ELR (cell line): ENCODE measurements around the gene AQP5.

ENCODE experiments used
- DNase-seq: peaks from one replicate; pipeline ENCODE4 v3.0.0-alpha.2; 2015; ENCODE audit warnings: low read depth

The AQP5 gene

DNA sequence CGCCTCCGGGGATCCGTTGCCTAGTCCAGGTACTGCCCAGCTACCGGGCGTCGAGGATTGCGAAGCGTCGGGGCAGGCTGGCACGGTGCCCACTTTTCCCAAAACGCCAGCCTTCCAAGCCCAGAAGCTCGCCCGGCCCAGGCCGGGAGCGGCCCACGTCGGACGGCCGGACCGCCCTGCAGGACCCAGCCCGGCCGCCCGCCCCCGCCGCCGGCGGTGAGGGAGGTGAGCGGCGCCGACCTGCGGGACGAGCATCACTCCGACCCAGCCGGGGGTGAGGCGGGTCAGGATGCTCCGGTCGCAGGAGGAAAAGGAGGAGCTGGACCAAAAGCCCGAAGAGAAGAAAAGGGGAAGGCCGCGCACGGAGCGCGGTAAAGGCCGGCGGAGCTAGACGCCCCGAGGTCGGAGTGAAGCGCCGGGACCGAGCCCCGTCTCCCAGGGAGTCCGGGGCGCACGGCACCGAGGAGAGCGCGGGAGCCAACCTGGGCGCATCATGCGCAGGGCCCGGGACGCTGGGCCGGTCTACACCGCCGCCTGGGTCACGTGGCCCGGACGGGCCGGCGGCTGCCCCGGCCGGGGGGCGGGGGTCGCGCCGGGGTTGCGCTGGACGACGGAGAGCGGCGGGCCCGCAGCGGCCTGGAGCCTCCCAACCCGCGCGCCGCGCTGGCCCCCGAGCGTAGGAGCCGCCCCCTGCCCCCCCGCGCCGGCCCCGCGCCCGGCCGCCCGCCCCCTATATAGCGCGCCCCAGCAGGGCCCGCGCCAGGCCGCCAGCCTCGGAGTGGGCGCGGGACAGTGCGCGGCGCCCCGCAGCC, at the start of gene AQP5:
AQP5 (plus strand) TSS at position 762 of the 812 bp plus-strand sequence. CDS start 146 bp downstream, outside the sequence.
- no peak for DNase-seq

DNA sequence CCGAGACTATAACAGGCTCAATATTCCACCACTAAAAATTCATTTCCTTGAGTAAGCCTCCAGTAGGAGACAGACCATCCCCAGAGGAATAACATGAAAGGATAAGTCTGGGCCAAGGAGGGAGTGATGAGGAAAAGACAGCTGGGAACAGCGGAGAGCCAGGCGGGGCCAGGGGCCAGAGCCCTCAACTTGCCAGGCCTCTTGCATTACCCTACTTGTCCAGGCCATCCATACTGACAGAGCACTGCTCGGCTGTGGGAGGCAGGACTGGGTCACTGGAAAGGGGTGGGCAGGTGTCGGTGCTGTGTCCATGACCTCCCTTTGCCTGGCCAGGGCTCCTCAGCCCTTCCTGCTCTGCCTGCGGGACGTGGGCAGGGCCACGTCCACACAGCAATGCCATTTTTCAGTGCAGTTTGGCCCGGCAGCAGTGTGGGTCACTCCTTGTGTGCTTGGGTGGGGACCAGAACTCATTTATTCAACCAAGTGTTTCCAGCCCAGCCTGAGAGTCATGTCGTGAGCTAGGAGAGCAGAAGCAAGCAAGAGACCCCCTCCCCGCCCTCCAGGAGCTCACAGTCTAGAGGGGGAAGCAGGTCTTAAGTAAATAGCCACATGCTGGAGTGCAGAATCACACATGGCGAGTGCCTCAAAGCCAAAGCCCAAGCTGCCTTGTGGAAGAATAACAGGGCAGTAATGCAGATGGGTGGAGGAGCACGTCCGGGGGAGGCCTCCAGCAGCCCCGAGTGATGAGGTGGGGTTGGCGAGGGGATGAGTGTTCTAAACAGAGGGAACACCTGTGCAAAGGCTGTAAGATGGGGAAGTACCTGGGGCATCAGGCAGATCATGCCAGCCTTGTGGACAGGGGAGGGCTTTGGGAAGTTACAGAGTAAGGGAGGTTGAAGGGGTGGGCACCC, 49.1 kb upstream of the AQP5 start:
- no peak for DNase-seq

DNA sequence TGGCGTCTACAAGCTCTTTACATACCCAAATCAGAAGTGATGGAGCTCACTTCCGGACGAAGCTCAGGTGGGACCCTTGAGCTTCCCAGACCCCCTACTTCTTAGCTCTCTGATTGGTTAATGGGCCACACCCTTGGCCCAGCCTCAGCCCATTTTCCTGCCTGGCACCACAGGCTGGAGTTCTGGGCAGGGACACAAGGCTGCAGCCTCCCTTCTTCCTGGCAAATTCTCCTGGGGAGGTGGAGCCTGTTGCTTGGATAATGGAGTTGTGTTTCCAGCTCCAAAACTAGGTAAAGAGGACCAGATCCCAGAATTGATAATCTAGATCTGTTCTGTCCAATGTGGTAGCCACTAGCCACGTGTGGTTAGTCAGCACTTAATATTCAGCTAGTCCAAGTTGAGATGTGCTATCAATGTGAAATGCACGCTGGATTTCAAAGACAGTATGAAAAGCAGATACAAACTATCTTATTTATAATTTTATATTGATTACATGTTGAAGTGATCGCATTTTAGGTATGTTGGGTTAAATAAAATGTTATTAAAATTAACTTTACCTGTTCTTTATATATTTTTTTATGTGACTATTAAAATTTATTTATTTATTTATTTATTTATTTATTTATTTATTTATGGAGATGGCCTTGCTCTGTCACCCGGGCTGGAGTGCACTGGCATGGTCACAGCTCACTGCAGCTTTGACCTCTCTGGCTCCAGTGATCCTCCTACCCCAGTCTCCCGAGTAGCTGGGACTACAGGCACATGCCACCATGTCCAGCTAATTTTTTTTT, 45.3 kb upstream of the AQP5 start:
- no peak for DNase-seq

DNA sequence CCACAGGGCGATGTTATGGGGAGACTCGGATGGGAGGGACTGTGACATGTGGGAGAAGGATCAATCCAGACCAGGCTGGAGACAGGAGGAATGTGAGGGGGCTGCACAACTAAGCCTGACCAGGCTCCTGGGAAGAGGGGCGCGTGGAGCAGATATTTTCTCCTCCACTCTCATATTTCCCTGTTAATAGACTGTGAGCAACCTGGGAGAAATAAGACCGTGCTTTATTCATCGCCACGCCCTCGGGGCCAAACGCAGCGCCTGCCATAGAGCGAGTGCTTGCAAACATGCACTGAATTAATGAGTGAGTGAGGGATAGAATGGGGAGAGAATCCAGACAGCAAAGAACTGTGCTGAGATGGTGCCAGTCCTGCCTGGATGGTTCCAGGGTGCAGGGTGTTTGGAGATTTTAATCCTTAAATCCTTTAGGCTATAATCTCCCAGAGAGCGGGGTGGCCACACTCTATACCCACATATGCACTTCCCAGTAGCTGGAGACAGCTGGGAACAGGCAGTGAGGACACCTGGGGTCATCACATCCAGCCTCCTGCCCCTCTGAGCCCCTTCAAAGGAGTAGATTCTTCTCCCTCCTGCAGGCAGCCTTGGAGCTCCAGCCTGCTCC, 44.4 kb upstream of the AQP5 start:
- DNase-seq: no peak

DNA sequence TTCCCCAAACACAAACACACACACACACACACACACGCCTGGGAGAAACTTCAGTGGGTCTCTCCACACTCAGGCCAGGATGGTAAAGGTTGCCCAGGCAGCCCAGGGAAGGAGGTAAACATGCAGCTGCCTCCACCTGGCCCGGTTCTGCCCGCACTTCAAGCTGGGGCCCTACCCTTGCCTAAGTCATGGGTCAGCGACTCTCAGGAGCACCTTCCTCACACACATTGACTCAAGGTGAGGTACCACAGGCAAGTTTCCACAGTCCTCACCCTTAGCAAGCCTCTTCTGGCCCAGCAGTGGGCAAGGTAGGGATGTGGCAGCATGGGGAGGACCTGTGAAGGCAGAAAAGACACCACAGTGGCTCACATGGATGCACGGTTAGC, 43.9 kb upstream of the AQP5 start:
- no peak for DNase-seq

DNA sequence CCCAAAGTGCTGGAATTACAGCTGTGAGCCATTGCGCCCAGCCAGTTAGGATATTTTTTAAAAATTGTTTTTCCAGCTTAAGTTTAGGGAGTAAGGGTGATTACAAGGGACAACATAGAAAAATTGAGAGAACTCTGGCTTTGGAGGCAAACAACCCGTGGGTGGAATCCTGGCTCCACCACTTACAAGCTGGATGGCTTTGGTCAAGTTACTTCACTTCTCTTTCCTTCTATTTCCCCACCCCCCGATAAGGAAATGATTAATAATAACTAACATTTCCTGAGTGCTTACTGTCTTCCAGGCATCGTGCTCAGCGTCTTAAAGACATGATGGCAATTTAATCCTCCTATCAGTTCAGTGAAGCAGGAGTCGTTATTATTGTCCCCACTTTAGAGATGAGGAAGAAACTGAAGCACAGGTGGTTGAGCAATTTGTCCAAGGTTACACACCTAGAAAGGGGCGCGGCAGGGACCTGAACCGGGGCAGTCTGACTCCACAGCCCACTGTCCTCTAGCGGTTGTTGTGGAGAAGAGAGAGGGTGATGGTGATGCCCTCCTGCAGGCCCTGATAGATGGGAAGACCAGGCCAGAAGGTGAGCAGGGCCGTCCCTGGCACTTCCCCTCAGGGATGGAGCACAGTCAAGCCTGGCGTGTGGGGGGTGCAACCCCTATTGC, 41.3 kb upstream of the AQP5 start:
- peak; percentile 76 for DNase-seq

DNA sequence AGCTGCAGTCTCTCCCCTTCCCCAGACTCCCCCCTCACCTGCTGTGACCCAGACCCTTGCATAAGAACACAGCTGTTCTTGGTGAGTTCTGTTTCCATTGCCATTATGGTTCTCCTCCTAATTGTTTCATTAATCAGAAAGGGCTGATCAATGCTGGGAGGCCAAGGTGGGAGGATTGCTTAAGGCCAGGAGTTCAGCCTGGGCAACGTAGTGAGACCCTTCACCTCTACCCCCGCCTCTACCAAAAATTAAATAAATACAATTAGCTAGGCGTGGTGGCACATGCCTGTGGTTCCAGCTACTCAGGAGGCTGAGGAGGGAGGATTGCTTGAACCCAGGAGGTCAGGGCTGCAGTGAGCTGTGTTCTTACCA, 40.8 kb upstream of the AQP5 start:
- no peak for DNase-seq

DNA sequence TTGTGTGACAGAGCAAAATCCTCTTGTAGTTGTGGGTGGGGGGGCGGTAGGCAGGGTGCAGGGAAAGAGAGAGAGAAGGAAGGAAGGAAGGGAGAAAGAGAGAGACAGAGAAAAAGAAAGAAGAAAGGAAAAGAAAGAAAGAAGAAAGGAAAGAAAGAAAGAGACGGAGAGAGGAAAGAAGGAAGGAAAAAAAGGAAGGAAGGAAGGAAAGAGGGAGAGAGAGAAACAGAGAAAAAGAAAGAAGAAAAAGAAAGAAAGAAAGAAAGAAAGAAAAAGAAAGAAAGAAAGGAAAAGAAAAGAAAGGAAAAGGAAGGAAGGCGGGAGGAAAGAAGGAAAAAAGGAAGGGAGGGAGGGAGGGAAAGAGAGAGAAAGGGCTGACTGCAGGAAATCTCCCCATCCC, 40.4 kb upstream of the AQP5 start:
- DNase-seq: no peak

DNA sequence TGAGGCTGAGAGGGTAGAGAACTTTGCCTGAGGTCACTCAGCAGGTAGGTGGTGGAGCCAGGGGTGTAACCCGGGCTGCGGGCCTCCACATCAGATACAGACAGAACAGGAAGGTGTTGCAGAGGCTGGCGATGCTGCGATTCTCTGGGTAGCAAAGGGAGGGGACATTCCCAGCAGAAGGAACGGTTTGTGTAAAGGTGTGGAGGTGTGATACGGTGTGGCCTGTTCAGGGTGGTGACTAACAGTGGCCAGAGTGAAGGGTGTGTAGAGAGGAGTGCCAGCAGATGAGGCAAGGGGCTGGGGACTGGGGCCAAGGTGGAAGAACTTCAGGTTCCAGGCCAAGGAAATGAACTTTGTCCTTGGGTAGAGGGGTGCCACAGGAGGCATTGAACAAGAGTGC, 39.7 kb upstream of the AQP5 start:
- DNase-seq: no peak

DNA sequence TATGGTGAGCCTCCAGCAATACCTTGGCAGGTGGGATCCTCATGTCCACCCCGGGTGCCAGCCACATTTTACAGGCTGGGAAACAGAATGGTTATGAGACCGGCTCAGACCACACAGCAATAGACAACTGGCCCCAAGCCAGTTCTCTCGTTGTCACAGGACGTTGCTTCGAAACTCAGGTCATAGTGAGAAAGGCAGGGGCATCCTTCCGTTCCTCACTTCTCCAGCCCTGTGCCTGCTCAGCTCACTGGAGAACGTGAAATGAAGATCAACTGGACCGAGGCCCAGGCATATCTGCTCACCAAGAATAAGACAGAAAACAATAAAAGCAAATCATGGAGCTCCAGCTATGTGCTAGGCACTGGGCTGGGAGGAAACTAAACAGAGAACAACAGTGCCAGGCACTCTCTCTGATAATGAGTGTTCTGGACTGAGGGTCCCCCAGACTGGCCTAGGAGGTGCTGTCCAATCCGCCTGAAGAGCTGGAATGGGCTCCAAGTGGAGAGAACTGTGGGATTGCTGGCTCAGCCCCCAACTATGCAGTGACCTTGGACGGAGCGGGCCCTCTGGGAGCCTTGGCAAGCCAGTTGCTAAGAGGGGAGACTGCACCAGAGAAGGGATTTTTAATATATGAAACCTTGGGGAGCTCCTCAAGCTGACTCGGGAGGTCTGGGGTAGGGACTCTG, 39.2 kb upstream of the AQP5 start:
- no peak for DNase-seq

DNA sequence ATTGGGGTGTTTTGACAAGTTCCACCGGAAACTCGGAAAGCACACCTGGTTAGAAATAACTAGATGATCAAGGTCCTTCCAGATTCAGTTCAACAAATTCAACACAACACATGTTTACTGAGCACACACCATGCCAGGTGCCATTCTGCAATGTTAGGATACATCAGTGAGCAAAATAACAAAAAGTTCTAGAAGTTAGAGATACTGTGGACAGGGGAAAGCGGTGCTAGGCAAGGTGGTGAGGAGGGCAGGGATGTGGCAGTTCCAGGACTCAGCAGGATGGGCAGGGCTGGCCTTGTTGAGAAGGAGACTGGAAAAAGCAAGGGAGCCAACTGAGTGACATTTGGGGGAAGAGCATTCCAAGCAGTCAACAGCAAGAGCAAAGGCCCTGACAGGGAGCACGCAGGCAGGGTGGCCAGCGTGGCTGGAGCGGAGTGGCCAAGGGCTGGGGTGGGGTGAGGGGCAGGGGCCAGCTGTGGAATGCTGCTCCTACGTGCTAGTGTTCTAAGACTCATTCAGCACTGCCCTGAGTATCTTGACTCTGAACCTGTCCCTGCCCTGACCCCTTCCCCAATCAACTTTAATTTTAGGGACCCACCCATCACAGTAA, 38.5 kb upstream of the AQP5 start:
- no peak for DNase-seq

DNA sequence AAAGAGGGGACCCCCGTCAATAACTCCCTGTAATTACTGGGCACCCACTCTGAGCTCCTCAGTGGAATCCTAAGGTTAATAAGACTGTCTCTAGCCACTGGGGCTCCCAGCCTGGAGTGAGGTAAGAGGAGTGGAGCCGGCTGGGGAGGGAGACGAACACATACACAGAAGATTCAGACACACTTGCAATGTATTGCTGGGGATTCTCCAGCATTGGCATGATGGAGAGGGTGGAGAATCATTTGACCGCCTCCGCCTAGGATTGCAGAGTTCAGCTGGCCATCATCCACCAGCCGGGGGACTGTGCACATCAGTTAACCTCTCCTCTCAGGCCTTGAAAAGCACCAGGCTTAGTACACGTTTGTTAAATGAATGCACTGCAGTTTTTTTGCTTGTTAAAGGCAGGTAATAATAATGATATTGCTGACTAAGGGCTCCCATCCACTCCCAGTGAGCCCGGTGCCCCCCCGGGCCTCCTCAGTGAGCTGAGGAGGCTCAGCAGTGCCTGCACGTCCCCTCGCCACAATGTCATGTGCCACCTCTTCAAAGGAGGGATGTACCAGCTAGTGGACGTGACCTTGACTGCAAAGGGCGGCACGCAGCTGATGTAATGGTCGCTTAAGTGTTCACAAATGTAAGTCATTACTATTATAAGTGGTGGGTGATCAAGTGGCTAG, 37.7 kb upstream of the AQP5 start:
- no peak for DNase-seq

DNA sequence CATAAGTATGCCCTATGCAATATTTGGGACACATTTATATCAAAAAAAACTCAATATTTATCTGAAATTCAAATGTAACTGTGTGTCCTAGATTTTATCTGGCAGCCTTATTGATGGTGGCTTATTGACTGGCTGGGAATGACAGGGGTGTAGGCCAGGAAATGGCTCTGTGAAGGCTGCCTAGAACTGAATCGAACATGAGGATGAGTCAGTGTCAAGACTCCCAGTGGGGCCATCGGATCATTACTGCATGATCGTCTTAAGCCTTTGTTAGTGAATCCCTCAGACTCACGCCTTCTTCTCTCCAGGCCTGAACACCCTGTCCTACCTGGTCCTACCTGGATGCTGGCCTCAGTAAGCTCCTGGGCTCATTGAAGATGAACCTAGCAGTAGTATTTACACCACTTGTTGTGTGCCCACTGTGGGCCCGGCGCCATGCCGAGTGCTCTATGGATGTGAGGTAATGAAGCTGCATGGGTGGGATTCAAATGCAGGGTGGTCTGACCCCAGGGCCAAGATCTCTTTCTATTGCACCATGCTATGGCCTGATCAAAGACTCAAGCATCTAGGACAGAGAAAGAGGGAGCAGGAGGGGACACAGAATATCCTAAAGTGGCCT, 36.9 kb upstream of the AQP5 start:
- DNase-seq: peak; percentile 29

DNA sequence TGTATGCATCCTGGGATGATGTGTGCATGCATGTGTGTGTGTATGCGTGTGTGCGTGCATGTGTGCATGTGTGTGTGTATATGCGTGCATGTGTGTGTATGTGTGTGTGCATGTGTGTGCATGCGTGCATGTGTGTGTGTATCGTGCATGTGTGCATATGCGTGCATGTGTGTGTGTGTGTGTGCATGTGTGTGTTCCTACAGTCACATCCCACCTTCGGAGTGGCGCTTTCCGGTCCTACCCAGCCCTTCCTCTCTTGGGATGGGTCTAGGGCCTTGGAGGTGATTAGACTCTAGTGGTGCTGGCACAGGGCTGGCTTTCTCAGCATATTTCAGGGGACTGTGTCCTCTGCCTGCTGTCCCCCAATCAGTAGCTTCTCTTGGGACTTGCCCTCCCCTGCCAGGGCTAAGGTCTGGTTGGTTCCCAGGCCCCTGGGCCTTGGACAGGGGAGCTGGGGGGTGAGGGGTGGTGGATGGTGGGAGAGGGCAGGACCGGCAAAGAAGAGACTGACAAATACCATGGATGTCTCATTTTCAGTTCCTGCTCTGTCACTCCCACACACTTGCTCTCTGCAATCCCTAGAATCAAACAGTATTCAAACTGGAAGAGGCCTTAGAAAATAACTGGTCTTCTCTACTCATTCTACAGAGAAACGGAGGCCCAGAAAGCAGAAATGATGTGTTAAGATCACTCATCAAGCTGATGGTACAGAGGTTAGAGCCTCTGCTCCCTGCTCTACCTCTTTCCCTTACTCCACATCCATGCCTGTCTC, 36.1 kb upstream of the AQP5 start:
- no peak for DNase-seq

DNA sequence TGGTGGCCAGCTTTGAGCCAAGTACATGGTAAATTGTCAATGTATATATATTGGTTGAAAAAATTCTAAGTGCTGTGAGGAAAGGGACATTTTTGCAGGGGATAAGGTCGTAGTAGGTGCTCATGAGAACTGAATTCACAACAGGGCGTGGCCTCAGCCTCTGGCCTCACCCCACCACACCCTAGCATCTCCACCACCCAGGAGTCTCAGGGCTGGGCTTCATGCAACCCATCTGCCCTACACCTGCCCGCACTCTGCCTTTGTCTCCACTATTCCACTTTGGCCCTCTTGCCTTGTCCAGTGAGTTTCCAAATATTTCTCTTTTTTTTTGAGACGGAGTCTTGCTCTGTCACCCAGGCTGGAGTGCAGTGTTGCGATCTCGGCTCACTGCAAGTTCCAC, 33.2 kb upstream of the AQP5 start:
- no peak for DNase-seq

DNA sequence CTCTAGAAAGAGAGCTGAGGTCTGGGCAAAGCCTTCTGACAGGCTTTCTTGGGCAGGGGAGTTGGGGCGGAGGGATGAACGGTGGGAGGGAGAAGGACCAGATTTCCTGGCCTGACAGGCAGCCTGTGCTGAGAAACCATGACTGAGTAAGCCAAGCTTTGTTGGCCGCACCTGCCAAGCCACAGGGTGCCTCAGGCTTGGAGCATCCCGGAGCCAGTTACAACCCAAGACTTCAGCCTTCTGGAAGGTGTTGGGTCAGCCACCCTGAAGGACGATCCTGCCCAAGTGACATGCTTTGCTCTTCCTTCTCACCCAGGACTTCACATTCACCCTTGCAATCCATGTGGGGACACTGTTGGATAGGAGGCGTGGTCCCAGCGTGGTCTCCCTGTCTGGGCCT, 32.1 kb upstream of the AQP5 start:
- DNase-seq: no peak

DNA sequence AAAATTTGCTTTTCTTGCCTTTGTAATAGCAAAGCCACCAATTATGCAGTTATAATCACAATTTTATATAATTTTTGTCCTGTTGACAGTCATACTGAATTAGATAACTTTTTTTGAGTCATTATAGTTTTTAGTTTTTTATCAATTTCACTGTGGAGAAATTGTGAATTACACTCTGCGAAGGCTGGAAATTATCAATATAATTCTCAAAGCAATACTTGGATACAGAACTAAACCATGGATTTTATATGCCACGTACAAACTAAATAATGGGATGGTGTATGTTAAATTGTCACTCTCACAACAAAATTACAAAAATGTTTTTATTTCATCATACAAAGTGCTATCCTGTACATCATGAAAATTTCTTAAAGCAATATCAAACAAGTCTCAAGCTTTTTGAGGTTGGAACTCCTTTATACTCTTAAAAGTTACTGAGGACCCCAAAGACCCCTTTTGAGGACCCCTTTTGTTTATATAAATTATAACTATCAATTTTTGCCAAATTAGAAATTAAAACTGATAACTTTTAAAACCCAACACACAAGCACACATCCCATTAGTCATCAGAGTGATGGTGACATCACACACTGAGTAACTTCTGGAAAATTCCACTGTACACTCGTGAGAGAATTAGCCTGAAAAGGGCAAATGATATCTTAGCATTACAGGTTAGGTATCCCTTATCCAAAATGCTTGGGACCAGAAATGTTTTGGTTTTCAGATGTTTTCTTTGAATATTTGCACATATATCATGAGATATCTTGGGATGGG, 31.0 kb upstream of the AQP5 start:
- DNase-seq: peak; percentile 77

DNA sequence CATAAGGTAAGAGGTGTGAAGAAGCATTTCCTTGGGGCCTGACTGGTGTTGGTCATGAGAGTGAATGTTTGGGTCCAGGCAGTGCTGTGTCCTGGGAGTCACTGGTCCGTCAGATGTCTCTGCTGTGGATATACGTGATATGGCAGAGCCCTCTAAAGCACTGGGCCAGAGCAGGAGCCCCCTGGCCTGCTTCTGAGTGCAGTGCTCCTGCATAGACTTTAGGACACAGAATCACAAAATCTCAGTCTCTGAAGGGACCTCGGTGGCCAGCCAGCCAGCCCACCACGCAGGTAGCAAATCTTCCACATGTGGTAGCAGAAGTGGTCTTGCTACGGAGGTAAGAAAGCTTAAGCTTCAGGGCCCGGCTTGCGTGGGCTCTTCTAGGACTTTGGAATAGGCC, 29.6 kb upstream of the AQP5 start:
- no peak for DNase-seq
